Transverse colon (tissue), 4 donors: ENCODE data around the gene RNF126.

Experiments
- CTCF ChIP-seq, 5 experiments: fragments of 200-600 bp in 3 of 5; fragments of 450-650 bp in 2 of 5; sonication (generic) in 3 of 5; IDR thresholded peaks; 1 replicate in 2 of 5; 2 replicates in 3 of 5; pipeline ENCODE4 v1.5.1; 2016 to 2017; ENCODE audit warnings: antibody characterized with exemption in 5 of 5, inconsistent platforms in 3 of 5, mild to moderate bottlenecking in 2 of 5, moderate library complexity in 1 of 5
- EP300 ChIP-seq: sonication (generic); formaldehyde crosslinking; IDR thresholded peaks from one replicate; pipeline ENCODE4 v1.6.1; 2017; ENCODE audit warnings: antibody characterized with exemption, low read depth
- POLR2A ChIP-seq: fragments of 450-650 bp; IDR thresholded peaks from one replicate; pipeline ENCODE4 v1.6.1; 2016; ENCODE audit warnings: antibody characterized with exemption, mild to moderate bottlenecking, moderate library complexity
- POLR2AphosphoS5 ChIP-seq, 3 donors: sonication (generic); formaldehyde crosslinking; IDR thresholded peaks; one replicate each; pipeline ENCODE4 v1.6.1; 2016; ENCODE audit warnings: antibody characterized with exemption in 3 of 3

DNA sequence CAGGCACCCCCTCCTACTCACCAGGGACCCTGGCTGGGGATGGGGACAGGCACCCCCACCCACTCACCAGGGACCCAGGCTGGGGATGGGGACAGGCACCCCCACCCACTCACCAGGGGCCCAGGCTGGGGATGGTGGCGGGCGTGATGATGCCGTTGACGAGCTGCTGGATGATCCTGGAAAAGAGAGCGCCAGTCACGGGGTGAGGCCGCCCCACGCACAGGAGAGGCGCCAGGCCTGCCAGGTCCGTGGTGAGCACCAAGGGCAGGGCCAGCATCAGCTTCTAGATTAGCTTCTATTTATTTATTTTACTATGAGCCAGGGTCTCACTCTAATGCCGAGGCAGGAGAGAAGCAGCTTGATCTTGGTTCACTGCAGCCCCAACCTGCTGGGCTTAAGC, 12.9 kb downstream of the RNF126 start:
- TF ChIP-seq CTCF (IDR thresholded peaks at IDR 0.05) (no peak), POLR2AphosphoS5 (IDR thresholded peaks at IDR 0.05) (no peak), POLR2A (no peak), EP300 (no peak)
